Activated naive CD8-positive, alpha-beta T cell treated with anti-CD3 and anti-CD28 coated beads, Interleukin-2, amount 50 U/mL, for 24 hours (primary cell): ENCODE results near the gene LCN1.

Experiments
- ATAC-seq: fragments of 150-1000 bp; cut with Tn5 transposase; one replicate; pipeline ENCODE4 v1.10.0; 2021
- DNase-seq: peaks from one replicate; pipeline ENCODE4 v3.0.0; 2021
- H3K27ac Mint-ChIP-seq: one replicate; pipeline ENCODE4 v1.8.0; 2021; ENCODE audit warnings: mild to moderate bottlenecking, mixed read lengths
- H3K27me3 Mint-ChIP-seq: one replicate; pipeline ENCODE4 v1.8.0; 2021; ENCODE audit warnings: mixed read lengths
- H3K36me3 Mint-ChIP-seq: one replicate; pipeline ENCODE4 v1.8.0; 2021; ENCODE audit warnings: low read depth, mixed read lengths
- H3K4me1 Mint-ChIP-seq: one replicate; pipeline ENCODE4 v1.8.0; 2021; ENCODE audit warnings: mixed read lengths
- H3K4me3 Mint-ChIP-seq: one replicate; pipeline ENCODE4 v1.8.0; 2021; ENCODE audit warnings: mild to moderate bottlenecking, moderate library complexity, mixed read lengths
- H3K9me3 Mint-ChIP-seq: one replicate; pipeline ENCODE4 v1.8.0; 2021; ENCODE audit warnings: mixed read lengths

The LCN1 gene

DNA sequence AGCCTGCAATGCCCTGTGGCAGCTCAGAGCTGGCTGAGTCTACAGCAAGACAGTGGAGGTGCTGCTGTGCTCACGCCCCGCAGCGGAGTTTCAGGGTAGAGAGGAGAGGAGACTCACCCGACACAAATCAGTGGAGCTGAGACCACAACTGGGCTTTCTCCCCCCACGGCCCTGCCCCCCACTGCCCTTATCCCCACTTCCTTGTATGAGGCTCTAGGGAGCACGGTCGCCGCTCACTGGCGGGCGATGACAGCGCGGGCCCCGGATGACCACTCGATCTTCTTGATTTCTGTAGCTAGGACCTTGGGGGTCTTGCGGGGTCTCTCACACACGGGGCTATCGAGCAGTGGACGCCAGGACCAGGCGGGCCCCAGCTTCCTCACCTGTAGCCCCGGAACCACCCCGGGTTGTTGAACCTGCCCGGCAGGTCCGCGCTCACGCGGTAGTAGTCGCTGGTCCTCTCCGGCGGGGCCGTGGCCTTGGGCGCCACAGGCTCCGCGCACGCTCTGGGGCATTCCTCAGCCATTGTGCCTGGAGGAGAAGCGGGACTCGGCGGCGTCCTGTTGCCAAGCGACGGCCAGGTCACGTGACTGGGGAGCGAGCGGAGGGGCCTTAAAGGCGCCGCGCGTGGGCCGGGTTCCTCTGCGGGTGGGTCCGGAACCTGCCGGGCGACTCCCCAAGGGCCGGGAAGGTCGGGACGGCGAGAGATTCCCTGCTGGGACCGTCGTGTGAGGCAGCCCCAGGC lies 21.7 kb upstream of the LCN1 start:
- Mint-ChIP-seq H3K27ac (no peak overlapping the region), H3K27me3 (no peaks in the 10 kb centered on the region), H3K4me3 (peak overlapping the region; percentile 85), H3K4me1 (peaks cover 22% of the 10 kb centered on the region), H3K9me3 (no peaks in the 10 kb centered on the region), H3K36me3 (peaks cover 11% of the 10 kb centered on the region)
- ATAC-seq (peak; percentile 33), DNase-seq (peak; percentile 92)

DNA sequence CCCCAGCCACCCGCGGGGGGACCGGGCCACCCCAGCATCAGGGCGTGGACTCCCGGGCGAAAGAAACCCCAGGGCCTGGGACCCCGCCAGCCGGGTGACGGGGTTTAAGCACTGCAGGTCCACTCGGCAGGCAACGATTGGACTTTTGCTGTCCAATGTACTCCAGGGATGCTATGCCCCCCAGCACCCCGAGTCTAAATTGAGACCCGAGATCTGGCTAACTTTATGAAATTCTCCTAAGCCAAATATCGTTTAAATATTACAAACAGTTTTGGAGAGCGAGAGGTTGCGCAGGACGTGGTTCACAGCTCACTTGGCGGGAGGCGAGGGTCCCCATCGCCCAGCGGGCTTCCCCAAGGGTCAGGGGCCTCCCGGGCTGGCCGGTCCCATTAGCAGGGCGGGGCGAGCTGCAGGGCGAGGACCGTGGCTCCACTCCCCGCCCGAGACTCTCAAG lies 21.1 kb upstream of the LCN1 start:
- no peak for ATAC-seq
- peaks cover 22% of the 10 kb centered on the region for H3K4me1 Mint-ChIP-seq

DNA sequence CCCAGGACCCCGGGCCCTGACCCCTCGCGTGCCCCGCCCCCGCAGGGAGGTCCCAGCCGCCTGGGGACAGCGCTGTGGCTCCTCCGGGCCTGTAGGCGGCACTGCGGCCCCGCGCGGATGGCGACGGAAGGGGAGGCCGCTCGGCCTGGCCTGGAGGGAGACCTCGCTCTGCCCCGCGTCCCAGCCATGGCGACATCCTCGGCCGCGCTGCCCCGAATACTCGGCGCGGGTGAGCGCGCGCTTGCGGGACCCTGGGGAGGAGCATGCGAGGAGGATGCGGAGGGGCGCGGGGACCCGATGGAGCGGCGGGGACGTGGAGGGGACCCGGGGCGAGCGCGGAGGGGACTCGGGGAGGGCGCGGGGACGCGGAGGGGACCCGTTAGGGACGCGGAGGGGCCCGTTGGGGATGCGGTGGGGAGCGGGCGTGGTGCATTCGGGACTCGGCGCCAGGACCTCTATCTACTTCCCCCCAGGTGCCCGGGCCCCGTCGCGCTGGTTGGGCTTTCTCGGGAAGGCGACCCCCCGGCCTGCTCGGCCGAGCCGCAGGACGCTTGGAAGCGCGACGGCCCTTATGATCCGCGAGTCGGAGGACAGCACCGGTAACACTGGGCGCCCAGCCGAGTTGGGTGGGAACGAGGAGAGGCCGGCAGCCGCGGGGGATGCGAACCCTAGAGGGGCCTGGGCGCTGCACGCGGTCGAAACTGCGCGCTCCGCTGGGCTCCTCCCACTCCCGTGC lies 20.5 kb upstream of the LCN1 start, which contains the start of gene MRPS2:
MRPS2 (plus strand) TSS at position 158 of the 736 bp plus-strand sequence; CDS start at position 187, 29 bp downstream.
- peak; percentile 90 for ATAC-seq
- Mint-ChIP-seq H3K27ac (peak within 1 kb of the TSS; percentile 92), H3K36me3 (peaks cover 16% of the 10 kb centered on the region), H3K4me3 (peak within 1 kb of the TSS; percentile 85), H3K4me1 (peaks cover 22% of the 10 kb centered on the region), H3K9me3 (no peaks in the 10 kb centered on the region), H3K27me3 (no peaks in the 10 kb centered on the region)
- peak; percentile 89 for DNase-seq

More for the DNA sequence above, 21.1 kb upstream of the LCN1 start:
- Mint-ChIP-seq H3K27me3 (no peaks in the 10 kb centered on the region), H3K9me3 (no peaks in the 10 kb centered on the region), H3K36me3 (peaks cover 15% of the 10 kb centered on the region), H3K27ac (no peak overlapping the region), H3K4me3 (peak overlapping the region; percentile 85)
- no peak for DNase-seq

DNA sequence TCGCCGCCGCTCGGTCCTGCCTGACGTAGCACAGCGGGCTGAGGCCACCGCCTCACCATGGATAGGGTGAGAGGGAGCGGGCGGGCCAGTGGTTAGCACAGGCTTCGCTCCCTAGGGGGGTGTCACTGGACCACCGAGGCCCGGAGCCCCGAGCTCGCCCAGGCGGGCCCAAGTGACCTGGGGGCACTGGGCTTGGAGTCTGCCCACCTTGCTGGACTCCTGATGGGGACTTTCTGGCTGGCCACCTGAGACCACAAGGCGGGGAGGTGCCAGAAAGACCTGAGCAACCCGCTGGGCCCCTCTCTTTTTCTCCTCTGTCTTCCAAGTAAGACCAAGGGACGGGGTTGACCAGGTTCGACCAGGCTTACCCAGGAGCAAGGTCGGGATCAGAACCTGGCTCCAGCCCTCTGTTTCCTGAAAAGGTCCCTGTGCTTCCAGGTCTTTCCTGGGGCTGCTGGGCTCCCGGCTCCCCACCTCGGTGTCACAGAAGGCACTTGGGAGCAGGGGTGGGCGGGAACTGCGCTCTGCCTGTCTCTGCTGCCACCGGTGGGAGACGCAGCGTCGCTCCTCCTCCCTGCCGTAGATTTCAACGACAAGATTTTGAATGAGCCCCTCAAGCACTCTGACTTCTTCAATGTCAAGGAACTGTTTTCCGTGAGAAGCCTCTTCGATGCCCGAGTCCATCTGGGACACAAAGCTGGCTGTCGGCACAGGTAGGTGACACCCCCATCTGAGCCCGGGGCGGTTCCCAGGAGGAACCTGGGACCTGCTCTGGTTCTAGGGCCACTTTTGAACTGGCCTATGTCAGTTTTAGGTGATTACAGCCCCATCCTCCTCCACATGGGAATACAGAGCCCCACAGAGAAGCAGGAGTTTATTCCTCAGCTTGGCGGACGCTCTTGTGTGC lies 19.7 kb upstream of the LCN1 start:
- DNase-seq (no peak), ATAC-seq (no peak)
- Mint-ChIP-seq H3K36me3 (peaks cover 16% of the 10 kb centered on the region), H3K9me3 (no peaks in the 10 kb centered on the region), H3K4me1 (peaks cover 22% of the 10 kb centered on the region), H3K4me3 (peak overlapping the region; percentile 85), H3K27me3 (no peaks in the 10 kb centered on the region), H3K27ac (peak overlapping the region; percentile 78)

DNA sequence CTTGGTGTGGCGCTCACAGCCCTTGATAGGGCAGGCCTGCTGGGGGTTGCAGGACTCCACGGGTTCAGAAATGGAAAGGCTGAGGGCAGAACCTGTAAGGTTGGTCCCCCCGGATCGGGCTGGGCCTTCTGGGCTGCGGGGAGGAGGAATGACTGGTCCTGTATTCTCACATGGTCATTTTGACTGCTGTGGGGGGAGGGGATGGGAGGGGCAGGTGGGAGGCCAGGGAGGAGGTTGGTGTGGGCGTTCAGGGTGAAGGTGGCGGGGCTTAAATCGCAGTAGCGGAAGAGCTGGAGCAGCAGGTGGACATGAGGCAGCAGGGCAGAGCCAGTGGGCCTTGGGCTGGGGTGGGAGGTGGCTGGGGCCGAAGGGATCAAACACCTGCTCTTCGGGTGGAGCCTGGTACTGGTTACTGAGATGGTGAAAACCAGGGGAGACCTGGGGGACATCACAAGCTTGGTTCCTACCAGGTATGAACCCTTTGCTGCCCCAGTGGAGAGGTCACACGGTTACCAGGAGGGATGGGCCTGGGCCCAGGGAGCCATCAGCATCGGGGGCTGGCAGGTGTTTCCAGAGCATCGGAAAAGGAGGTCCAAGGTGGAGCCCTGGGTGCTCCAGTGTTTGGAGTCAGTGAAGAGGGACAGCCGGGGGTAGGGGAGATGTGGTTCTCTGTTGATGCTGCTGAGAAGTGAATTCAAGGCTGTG lies 18.9 kb upstream of the LCN1 start:
- Mint-ChIP-seq H3K36me3 (peaks cover 16% of the 10 kb centered on the region), H3K4me3 (peak overlapping the region; percentile 85), H3K9me3 (no peaks in the 10 kb centered on the region), H3K27ac (no peak overlapping the region), H3K4me1 (peaks cover 22% of the 10 kb centered on the region), H3K27me3 (no peaks in the 10 kb centered on the region)
- no peak for ATAC-seq
- DNase-seq = no peak

DNA sequence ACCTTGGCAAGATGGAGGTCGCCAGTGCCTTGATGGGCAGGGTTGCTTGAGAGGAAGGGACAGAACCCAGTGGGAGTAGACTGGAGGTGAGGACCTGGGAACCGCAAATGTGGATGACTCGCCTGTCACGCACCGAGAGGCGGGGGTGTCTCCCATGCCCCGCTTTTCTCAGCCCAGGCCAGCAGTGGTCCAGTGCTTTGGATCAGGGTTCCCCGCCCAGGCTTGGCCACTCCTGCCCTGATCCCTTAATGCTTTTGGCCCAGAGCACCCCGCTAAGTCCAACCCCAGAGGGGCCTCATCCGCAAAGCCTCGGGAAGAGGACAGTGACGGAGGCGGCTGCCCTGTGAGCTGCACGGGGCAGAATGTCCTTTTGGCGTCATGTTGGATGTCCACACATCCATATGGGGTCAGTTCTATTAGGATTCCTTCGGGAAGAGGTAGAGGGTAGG lies 18.3 kb upstream of the LCN1 start:
- Mint-ChIP-seq H3K9me3 (no peaks in the 10 kb centered on the region), H3K27me3 (no peaks in the 10 kb centered on the region), H3K4me3 (no peak overlapping the region), H3K4me1 (peaks cover 22% of the 10 kb centered on the region), H3K27ac (no peak overlapping the region), H3K36me3 (peaks cover 16% of the 10 kb centered on the region)
- no peak for DNase-seq
- no peak for ATAC-seq

DNA sequence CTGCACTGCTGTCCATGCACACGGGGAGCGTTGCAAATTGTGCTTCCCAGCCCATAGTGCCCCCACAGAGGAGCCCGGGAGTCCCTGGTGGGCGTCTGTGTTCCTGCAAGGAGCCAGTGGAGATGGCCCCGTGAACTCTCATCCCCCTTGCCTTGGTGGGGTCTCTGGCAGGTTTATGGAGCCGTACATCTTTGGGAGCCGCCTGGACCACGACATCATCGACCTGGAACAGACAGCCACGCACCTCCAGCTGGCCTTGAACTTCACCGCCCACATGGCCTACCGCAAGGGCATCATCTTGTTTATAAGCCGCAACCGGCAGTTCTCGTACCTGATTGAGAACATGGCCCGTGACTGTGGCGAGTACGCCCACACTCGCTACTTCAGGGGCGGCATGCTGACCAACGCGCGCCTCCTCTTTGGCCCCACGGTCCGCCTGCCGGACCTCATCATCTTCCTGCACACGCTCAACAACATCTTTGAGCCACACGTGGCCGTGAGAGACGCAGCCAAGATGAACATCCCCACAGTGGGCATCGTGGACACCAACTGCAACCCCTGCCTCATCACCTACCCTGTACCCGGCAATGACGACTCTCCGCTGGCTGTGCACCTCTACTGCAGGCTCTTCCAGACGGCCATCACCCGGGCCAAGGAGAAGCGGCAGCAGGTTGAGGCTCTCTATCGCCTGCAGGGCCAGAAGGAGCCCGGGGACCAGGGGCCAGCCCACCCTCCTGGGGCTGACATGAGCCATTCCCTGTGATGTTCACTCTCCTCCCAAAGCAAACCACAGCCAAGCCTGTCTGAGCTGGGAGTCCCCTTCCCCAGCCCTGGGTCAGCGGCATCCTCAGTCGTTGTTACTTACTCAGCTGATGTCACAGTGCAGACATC lies 17.6 kb upstream of the LCN1 start:
- Mint-ChIP-seq H3K4me1 (peaks cover 22% of the 10 kb centered on the region), H3K27me3 (no peaks in the 10 kb centered on the region), H3K36me3 (peaks cover 16% of the 10 kb centered on the region), H3K27ac (no peak overlapping the region), H3K4me3 (no peak overlapping the region), H3K9me3 (peaks cover under 1% of the 10 kb centered on the region)
- no peak for DNase-seq
- ATAC-seq = no peak

DNA sequence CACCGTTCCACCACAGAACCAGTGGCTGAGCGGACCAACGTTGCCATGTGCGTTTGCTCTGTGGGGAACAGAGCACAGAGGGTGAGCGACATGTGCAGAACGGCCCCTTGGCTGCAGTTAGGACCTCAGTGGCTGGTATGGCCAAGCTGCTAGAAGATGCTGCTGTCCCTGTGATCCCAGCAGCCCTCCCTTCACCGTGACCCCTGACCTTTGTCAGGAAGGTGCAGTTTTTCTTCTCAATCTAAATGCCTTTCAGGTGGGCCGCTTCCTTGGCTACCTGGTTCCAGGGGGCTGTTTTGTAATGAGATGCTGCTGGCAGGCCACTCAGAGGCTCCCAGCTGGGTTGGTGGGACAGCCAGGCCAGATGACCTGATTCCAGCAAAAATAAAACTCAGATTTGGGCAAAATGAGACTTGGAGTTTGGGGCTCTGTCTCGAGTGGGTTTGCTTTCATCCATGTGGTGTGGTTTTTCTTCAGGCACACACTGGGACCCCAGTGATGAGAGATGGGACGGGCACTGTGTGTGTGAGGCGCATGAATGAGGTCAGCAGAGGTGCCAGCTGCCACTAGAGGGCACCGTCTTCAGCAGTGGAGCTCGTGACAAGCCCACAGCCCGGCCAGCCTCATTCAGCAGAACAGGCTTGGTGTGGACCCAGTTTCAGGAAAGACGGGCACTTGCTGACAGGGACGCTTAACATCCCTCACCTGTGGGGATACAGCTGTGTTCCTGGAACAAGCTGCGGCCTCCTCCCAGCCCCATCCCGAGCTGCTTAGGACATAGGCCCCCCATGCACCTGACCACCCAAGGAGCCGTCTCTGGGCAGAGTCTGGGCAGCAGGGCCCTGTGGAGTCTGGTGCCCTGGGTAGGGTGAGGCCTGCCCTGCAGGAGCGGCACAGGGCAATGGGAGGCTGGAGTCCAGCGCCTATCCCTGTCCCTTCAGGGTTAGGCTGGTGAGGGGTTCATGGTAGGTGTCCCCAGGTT lies 16.7 kb upstream of the LCN1 start:
- peaks cover 2% of the 10 kb centered on the region for H3K27me3 Mint-ChIP-seq
- DNase-seq (peak; percentile 68), ATAC-seq (peak; percentile 39)
- H3K4me3 Mint-ChIP-seq = no peak overlapping the region
- H3K9me3 Mint-ChIP-seq = peaks cover 10% of the 10 kb centered on the region
- H3K36me3 Mint-ChIP-seq = peaks cover 17% of the 10 kb centered on the region
- no peak overlapping the region for H3K27ac Mint-ChIP-seq
- H3K4me1 Mint-ChIP-seq = peaks cover 20% of the 10 kb centered on the region

DNA sequence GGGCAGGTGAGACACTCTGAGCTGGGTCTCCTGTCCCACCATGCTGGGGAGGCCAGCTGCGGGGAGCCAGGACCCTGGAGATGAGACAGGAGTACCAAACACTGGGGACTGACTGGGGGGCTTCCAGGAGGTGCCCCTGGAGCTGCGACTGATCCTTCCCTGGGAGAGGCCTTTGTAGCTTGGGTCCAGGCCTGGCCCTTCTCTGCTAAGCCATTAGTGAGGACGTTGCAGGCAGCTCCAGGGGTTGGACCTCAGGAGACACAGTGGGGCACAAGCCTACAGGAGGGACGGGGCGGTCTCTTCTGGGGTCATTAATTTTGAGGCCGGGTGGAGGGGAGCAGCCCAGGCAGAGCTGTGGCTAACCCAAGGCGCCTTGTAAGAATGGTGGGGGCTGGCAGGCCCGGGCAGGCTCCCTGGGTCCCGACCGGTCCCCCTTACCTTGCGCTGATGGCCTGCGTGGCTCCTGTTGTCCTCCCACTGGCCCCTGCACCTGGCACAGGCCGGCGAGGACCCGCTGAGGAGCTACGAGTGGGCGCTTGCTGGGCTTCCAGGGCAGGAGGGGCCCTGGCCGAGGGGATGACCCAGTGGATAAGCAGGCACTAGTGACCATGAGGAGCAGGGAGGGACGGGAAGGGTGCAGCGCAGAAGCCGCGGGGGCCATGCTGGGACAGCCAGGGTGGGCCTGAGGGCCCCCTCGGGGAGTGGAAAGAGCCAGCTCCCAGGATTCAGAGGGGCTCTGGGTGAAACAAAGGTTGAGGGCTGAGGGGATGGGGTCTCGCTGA lies 15.6 kb upstream of the LCN1 start:
- DNase-seq (no peak), ATAC-seq (no peak)
- peaks cover 17% of the 10 kb centered on the region for H3K36me3 Mint-ChIP-seq
- no peak overlapping the region for H3K27ac Mint-ChIP-seq
- H3K4me3 Mint-ChIP-seq = no peak overlapping the region
- H3K9me3 Mint-ChIP-seq = peaks cover 11% of the 10 kb centered on the region
- H3K27me3 Mint-ChIP-seq = peaks cover 2% of the 10 kb centered on the region
- H3K4me1 Mint-ChIP-seq = peaks cover 20% of the 10 kb centered on the region

DNA sequence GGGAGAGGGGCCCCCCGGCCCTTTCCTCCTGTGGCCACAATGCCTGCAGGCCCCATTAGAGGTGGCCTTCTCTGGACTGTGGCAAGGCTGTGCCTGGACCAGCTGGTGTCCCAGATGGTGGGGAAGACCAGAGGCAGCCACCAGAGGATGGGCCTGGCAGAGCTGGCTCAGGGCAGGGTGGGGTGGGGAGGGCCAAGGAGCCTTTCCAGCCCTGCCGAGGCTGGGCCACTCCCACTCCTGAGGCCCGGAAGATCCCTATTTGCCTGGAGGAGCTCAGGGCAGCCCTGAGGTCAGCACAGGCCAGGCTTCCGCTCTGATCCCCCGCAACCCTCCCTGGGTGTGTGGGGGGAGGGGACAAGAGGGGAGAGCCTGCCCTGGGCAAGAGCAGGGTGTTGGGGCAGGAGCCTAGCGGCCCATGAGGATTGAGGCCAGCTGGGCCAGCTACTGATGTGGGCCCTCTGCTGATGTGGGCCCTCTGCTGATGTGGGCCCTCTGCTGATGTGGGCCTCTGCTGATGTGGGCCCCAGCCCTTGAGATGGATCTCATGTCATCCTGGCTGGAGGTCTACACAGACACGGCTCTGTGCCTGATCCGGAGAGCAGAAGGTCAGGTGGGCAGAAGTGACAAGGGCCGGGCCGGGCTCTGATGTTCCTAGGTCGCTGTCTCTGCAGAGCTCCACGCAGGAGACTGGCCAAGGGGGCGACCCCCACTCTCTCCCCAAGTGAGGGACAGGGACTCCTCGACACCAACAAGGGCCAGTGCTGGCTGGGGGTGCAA lies 14.7 kb upstream of the LCN1 start:
- H3K27ac Mint-ChIP-seq = no peak overlapping the region
- peaks cover 2% of the 10 kb centered on the region for H3K27me3 Mint-ChIP-seq
- peaks cover 11% of the 10 kb centered on the region for H3K9me3 Mint-ChIP-seq
- no peak for DNase-seq
- H3K4me1 Mint-ChIP-seq = peaks cover 23% of the 10 kb centered on the region
- peaks cover 17% of the 10 kb centered on the region for H3K36me3 Mint-ChIP-seq
- no peak for ATAC-seq
- H3K4me3 Mint-ChIP-seq = no peak overlapping the region
